ENCODE results near the gene SPEN. TPM values are rescaled to one million over a fixed set of nuclear protein-coding genes. Genes with fewer than 3 reads are reported as not detected.

SPEN gene
- polyA plus RNA-seq, 1 of the 3 experiments (the other 2 are of a cell fraction), result 6.1 TPM

DNA sequence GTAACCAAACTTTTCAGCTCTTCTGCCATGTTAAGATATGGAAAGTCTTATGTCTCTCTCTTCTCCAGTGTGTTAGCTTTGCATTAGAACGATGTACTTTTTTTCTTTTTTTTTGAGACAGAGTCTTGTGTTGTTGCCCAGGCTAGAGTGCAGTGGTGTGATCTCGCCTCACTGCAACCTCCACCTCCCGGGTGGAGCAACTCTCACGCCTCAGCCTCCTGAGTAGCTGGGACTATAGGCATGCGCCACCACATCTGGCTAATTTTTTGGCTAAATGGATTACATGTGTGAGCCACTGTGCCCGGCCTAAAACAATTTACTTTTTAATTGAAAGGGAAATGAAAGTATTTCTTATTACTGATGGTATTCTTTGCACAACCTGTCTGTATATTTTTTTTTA is 35.8 kb downstream of the SPEN start:
- Histone ChIP-seq H3K36me3 (replicated peaks in 1 of 2; ENCODE audit: control insufficient read depth in 1 of 2, insufficient read depth in 2 of 2, low read length in 1 of 2) (peaks cover under 1 to 14% of the 10 kb centered on the region in 2 experiments), H3K9me2 (no peaks in the 10 kb centered on the region), H4K20me1 (ENCODE audit: insufficient read depth) (peaks cover 7% of the 10 kb centered on the region), H3K4me2 (no peak overlapping the region), H2AFZ (ENCODE audit: low read depth) (no peak overlapping the region), H3F3A (replicated peaks; ENCODE audit: insufficient read depth) (peaks cover 20% of the 10 kb centered on the region), H3K4me3 (ENCODE audit: low read depth in 2 of 2, low read length in 1 of 2) (no peak overlapping the region), H3K27me3 (ENCODE audit: insufficient read depth) (no peaks in the 10 kb centered on the region), H3K9me3 (no peaks in the 10 kb centered on the region), H3K27ac (ENCODE audit: low read depth in 2 of 2, low read length in 1 of 2) (peak overlapping the region in 1 of 2 experiments; percentile 32; a peak in 1 of 4 replicates), H3K4me1 (ENCODE audit: control insufficient read depth in 1 of 2, insufficient read depth in 2 of 2, low read depth in 1 of 2, low read length in 1 of 2) (peaks cover 7 to 24% of the 10 kb centered on the region in 2 experiments; a peak in 3 of 4 replicates), H3K79me2 (ENCODE audit: insufficient read depth) (peaks cover 100% of the 10 kb centered on the region), H3K9ac (no peak overlapping the region)
- TF ChIP-seq TEAD4 (IDR thresholded peaks at IDR 0.05; ENCODE audit: borderline replicate concordance, insufficient read depth) (no peak), MXI1 (IDR thresholded peaks at IDR 0.05; ENCODE audit: low read depth, low read length) (no peak), EP300 (IDR thresholded peaks at IDR 0.05; ENCODE audit: borderline replicate concordance in 1 of 2, low read depth in 1 of 2, low read length in 1 of 2) (no peak), RFX5 (IDR thresholded peaks at IDR 0.05; ENCODE audit: low read length) (no peak), SIN3A (IDR thresholded peaks at IDR 0.05; ENCODE audit: borderline replicate concordance, low read depth, low read length) (no peak), MEF2A (IDR thresholded peaks at IDR 0.05; ENCODE audit: borderline replicate concordance, low read depth) (no peak), EZH2phosphoT487 (IDR thresholded peaks at IDR 0.05; ENCODE audit: borderline replicate concordance, low read depth) (no peak), GATA2 (CRISPR knock-in tag; IDR thresholded peaks at IDR 0.05) (no peak), NRF1 (IDR thresholded peaks at IDR 0.05; ENCODE audit: low read depth, low read length) (no peak), FOXJ3 (CRISPR knock-in tag; IDR thresholded peaks at IDR 0.05) (no peak), JUND (IDR thresholded peaks at IDR 0.05) (no peak), FOXM1 (IDR thresholded peaks at IDR 0.05; ENCODE audit: low read depth) (no peak), ELF1 (IDR thresholded peaks at IDR 0.05) (no peak), RXRA (IDR thresholded peaks at IDR 0.05; ENCODE audit: borderline replicate concordance, low read depth) (no peak)
- TF ChIP-seq, protein P1, sequence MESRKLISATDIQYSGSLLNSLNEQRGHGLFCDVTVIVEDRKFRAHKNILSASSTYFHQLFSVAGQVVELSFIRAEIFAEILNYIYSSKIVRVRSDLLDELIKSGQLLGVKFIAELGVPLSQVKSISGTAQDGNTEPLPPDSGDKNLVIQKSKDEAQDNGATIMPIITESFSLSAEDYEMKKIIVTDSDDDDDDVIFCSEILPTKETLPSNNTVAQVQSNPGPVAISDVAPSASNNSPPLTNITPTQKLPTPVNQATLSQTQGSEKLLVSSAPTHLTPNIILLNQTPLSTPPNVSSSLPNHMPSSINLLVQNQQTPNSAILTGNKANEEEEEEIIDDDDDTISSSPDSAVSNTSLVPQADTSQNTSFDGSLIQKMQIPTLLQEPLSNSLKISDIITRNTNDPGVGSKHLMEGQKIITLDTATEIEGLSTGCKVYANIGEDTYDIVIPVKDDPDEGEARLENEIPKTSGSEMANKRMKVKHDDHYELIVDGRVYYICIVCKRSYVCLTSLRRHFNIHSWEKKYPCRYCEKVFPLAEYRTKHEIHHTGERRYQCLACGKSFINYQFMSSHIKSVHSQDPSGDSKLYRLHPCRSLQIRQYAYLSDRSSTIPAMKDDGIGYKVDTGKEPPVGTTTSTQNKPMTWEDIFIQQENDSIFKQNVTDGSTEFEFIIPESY (IDR thresholded peaks at IDR 0.05; ENCODE audit: borderline replicate concordance, low read depth), result no peak
- TF ChIP-seq, protein P2, sequence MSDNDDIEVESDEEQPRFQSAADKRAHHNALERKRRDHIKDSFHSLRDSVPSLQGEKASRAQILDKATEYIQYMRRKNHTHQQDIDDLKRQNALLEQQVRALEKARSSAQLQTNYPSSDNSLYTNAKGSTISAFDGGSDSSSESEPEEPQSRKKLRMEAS (IDR thresholded peaks at IDR 0.05; ENCODE audit: low read depth), result no peak
- ChIA-PET POLR2A (no interaction called here), CTCF (interaction anchor here (1.3 kb wide), 1 partner anchor 92 kb away, joined by 5 read pairs; no protein-coding TSS in a partner anchor)
- no peak for DNase-seq
- WGBS (ENCODE audit: low lambda C conversion rate), result 89% methylated on average over 6 of the region's 6 CpGs

DNA sequence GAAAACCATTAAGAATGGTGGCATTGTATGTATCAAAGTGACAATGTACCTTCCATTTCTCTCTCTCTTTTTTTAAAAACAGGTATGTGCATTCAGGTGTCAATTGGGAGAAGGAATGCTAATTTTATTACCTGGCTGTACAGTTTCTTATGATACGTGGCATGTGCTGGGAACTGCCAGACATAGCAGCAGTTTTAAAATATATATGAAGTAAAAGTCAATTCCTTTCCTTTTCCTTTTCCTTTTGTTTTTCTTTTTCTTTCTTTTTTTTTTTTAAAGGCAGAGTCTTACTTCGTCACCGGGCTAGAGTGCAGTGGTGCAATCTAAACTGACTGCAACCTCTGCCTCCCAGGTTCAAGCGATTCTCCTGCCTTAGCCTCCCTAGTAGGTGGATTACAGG is 37.0 kb downstream of the SPEN start:
- H3K4me2 ChIP-seq, result no peak overlapping the region
- H3K9me3 ChIP-seq, result no peaks in the 10 kb centered on the region

More for the DNA sequence above, 37.0 kb downstream of the SPEN start:
- peaks cover 7% of the 10 kb centered on the region for H4K20me1 ChIP-seq (ENCODE audit: insufficient read depth)
- peaks cover 7 to 24% of the 10 kb centered on the region in 2 experiments; a peak in 3 of 4 replicates for H3K4me1 ChIP-seq (ENCODE audit: control insufficient read depth in 1 of 2, insufficient read depth in 2 of 2, low read depth in 1 of 2, low read length in 1 of 2)
- no peaks in the 10 kb centered on the region for H3K9me2 ChIP-seq
- no peaks in the 10 kb centered on the region for H3K27me3 ChIP-seq (ENCODE audit: insufficient read depth)
- no peak overlapping the region for H3K9ac ChIP-seq
- peaks cover 0 to 12% of the 10 kb centered on the region in 2 experiments for H3K36me3 ChIP-seq (replicated peaks in 1 of 2; ENCODE audit: control insufficient read depth in 1 of 2, insufficient read depth in 2 of 2, low read length in 1 of 2)
- H3K79me2 ChIP-seq (ENCODE audit: insufficient read depth), result peaks cover 100% of the 10 kb centered on the region
- ChIA-PET CTCF (no interaction called here), POLR2A (interaction anchor here (3.0 kb wide), 1 partner anchor 36 kb away, joined by 22 read pairs; the partner anchor contains the start of gene SPEN)
- H3K4me3 ChIP-seq (ENCODE audit: low read depth in 2 of 2, low read length in 1 of 2), result no peak overlapping the region
- no peak overlapping the region for H3K27ac ChIP-seq (ENCODE audit: low read depth in 2 of 2, low read length in 1 of 2)
- no peak for DNase-seq
- no peak for TF ChIP-seq GATA2 (CRISPR knock-in tag; IDR thresholded peaks at IDR 0.05)
- TF ChIP-seq, protein P3, sequence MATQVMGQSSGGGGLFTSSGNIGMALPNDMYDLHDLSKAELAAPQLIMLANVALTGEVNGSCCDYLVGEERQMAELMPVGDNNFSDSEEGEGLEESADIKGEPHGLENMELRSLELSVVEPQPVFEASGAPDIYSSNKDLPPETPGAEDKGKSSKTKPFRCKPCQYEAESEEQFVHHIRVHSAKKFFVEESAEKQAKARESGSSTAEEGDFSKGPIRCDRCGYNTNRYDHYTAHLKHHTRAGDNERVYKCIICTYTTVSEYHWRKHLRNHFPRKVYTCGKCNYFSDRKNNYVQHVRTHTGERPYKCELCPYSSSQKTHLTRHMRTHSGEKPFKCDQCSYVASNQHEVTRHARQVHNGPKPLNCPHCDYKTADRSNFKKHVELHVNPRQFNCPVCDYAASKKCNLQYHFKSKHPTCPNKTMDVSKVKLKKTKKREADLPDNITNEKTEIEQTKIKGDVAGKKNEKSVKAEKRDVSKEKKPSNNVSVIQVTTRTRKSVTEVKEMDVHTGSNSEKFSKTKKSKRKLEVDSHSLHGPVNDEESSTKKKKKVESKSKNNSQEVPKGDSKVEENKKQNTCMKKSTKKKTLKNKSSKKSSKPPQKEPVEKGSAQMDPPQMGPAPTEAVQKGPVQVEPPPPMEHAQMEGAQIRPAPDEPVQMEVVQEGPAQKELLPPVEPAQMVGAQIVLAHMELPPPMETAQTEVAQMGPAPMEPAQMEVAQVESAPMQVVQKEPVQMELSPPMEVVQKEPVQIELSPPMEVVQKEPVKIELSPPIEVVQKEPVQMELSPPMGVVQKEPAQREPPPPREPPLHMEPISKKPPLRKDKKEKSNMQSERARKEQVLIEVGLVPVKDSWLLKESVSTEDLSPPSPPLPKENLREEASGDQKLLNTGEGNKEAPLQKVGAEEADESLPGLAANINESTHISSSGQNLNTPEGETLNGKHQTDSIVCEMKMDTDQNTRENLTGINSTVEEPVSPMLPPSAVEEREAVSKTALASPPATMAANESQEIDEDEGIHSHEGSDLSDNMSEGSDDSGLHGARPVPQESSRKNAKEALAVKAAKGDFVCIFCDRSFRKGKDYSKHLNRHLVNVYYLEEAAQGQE (IDR thresholded peaks at IDR 0.05; ENCODE audit: low read depth, low read length), result no peak
- no peak for TF ChIP-seq RFX5 (IDR thresholded peaks at IDR 0.05; ENCODE audit: low read length)
- TF ChIP-seq NFIC (IDR thresholded peaks at IDR 0.05; ENCODE audit: borderline replicate concordance), result no peak
- WGBS (ENCODE audit: low lambda C conversion rate), result 95% methylated on average over 4 of the region's 4 CpGs
- peaks cover 20% of the 10 kb centered on the region for H3F3A ChIP-seq (replicated peaks; ENCODE audit: insufficient read depth)
- H2AFZ ChIP-seq (ENCODE audit: low read depth), result no peak overlapping the region
